Upper lobe of left lung (tissue), 4 donors: ENCODE data around the gene CDK2.
A peak's percentile ranks its signal among the peaks of the same experiment; 100 is the strongest.

Experiments used
- EP300 ChIP-seq, 4 donors: sonication (generic); formaldehyde crosslinking; IDR thresholded peaks; one replicate each; pipeline ENCODE4 v1.5.1; 2017; ENCODE audit warnings: antibody characterized with exemption in 4 of 4, control low read depth in 2 of 4
- POLR2A ChIP-seq, 4 donors: fragments of 450-650 bp; IDR thresholded peaks; one replicate each; pipeline ENCODE4 v1.5.1; 2016 to 2017; ENCODE audit warnings: antibody characterized with exemption in 4 of 4, mild to moderate bottlenecking in 2 of 4
- POLR2AphosphoS5 ChIP-seq, 2 donors: sonication (generic); formaldehyde crosslinking; IDR thresholded peaks; one replicate each; pipeline ENCODE4 v1.5.1; 2017; ENCODE audit warnings: antibody characterized with exemption in 2 of 2
- TF ChIP-seq, protein P1 (sequence below), 6 experiments: fragments of 450-650 bp in 4 of 6; fragments of 200-600 bp in 2 of 6; sonication (generic) in 2 of 6; IDR thresholded peaks; one replicate each; pipeline ENCODE4 v1.5.1; 2016 to 2019; ENCODE audit warnings: antibody characterized with exemption in 6 of 6

DNA sequence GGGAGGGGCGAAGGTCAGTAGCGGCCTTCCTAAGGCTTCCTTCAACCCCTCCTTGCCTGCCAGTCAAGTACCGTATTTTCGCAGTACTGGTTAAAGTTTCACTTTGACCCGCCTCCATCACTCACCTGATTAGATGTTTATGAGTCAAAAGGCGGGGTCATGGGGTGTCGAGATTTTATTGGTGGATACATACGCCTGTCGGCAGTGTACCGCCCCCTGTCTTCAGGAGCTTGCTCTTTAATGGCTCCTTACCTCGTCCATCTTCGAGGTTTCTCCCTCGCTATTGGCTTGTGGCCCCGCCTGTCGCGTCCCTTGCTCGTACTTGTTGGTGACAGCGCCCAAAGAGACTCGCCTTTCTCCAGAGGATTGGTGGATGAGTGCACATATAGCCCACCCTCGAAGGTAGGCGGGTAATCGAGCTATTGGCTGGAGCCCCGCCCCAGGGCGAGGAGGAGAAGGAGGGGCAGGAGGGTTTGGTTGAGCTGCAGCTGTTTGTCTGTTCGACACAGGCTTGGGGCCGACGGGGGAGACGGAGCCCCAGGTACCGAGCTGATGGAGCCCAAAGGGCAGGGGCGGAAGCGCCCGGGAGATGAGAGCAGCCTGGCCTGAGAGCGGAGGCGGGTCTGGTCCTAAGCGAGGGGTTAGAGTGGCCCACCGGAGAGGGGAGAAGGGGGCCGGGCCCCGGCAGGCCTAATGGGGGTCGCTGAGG, 7.1 kb downstream of the CDK2 start, which contains the start of gene RAB5B:
- TF ChIP-seq, protein P1, sequence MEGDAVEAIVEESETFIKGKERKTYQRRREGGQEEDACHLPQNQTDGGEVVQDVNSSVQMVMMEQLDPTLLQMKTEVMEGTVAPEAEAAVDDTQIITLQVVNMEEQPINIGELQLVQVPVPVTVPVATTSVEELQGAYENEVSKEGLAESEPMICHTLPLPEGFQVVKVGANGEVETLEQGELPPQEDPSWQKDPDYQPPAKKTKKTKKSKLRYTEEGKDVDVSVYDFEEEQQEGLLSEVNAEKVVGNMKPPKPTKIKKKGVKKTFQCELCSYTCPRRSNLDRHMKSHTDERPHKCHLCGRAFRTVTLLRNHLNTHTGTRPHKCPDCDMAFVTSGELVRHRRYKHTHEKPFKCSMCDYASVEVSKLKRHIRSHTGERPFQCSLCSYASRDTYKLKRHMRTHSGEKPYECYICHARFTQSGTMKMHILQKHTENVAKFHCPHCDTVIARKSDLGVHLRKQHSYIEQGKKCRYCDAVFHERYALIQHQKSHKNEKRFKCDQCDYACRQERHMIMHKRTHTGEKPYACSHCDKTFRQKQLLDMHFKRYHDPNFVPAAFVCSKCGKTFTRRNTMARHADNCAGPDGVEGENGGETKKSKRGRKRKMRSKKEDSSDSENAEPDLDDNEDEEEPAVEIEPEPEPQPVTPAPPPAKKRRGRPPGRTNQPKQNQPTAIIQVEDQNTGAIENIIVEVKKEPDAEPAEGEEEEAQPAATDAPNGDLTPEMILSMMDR (IDR thresholded peaks at IDR 0.05): peak in 3 of 6 experiments; percentile 46 to 63 (median 48)
- peak; percentile 75 to 98 (median 96) for TF ChIP-seq POLR2A (IDR thresholded peaks at IDR 0.05)
- peak; percentile 95 to 99 for TF ChIP-seq POLR2AphosphoS5 (IDR thresholded peaks at IDR 0.05)
- TF ChIP-seq EP300 (IDR thresholded peaks at IDR 0.05): no peak
